Measurements from ENCODE around the gene FBXW7. TPM values are rescaled to one million over a fixed set of nuclear protein-coding genes. Genes with fewer than 3 reads are reported as not detected.

The FBXW7 gene
- total RNA-seq, 1 experiment from 2014 or later: 27.1 TPM

DNA sequence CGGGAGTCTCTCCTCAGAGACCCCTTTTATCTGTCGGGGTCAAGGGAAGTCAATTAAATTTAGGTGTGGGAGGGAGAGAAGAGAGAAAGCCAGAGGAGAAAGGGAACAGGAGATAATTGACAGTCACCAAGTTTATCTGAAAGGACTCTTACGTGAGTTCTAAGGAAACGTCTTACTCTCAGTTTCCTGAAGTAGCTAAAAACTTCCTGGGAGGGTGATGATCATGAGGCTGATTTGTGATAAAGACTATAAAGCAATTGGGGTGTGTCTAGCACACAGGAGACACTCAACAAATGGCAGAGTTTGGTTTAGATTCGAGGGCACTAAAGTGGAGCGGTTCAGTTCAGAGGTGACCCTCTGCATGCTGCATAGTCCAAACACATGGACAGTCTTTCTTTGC is 254.1 kb downstream of the FBXW7 start:
- no peak overlapping the region for H4K5ac ChIP-seq (ENCODE audit: insufficient read length, low read depth, low read length)
- H3K23ac ChIP-seq (ENCODE audit: insufficient read length, low read depth, low read length): no peak overlapping the region
- no peaks in the 10 kb centered on the region for H3K9me3 ChIP-seq (ENCODE audit: control insufficient read depth, low read depth, low read length)
- TF ChIP-seq, protein P1, sequence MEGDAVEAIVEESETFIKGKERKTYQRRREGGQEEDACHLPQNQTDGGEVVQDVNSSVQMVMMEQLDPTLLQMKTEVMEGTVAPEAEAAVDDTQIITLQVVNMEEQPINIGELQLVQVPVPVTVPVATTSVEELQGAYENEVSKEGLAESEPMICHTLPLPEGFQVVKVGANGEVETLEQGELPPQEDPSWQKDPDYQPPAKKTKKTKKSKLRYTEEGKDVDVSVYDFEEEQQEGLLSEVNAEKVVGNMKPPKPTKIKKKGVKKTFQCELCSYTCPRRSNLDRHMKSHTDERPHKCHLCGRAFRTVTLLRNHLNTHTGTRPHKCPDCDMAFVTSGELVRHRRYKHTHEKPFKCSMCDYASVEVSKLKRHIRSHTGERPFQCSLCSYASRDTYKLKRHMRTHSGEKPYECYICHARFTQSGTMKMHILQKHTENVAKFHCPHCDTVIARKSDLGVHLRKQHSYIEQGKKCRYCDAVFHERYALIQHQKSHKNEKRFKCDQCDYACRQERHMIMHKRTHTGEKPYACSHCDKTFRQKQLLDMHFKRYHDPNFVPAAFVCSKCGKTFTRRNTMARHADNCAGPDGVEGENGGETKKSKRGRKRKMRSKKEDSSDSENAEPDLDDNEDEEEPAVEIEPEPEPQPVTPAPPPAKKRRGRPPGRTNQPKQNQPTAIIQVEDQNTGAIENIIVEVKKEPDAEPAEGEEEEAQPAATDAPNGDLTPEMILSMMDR (conservative IDR thresholded peaks at IDR 0.05): no peak
- no peaks in the 10 kb centered on the region for H3K79me1 ChIP-seq (ENCODE audit: insufficient read depth, low read depth, low read length, poor library complexity, severe bottlenecking)
- no peak overlapping the region for H3K4ac ChIP-seq (ENCODE audit: low read depth, low read length)
- WGBS (ENCODE audit: extremely low coverage, insufficient read length, low lambda C conversion rate): no CpG with 5 or more reads among the region's 6 CpGs
- no peak overlapping the region for H4K91ac ChIP-seq (ENCODE audit: insufficient read length, low read depth, low read length)
- no peaks in the 10 kb centered on the region for H3K79me2 ChIP-seq (ENCODE audit: insufficient read depth, low read length)
- no peak overlapping the region for H2BK120ac ChIP-seq (ENCODE audit: low read depth, low read length, poor library complexity, severe bottlenecking)
- peaks cover 22 to 29% of the 10 kb centered on the region in 2 experiments for H3K4me1 Mint-ChIP-seq
- no peak overlapping the region for H2BK20ac ChIP-seq (ENCODE audit: low read depth, low read length, poor library complexity, severe bottlenecking)
- no peaks in the 10 kb centered on the region for H3K27me3 ChIP-seq (ENCODE audit: insufficient read depth, low read length)
- peaks cover 7% of the 10 kb centered on the region; the same call in 1 of the 2 replicates for H3K4me1 ChIP-seq (ENCODE audit: insufficient read depth, low read length)
- H2BK15ac ChIP-seq (ENCODE audit: low read depth, low read length): no peak overlapping the region
- no peak overlapping the region for H2AFZ ChIP-seq (ENCODE audit: low read length)
- H3K23me2 ChIP-seq (ENCODE audit: insufficient read length, low read depth, low read length, poor library complexity, severe bottlenecking): no peaks in the 10 kb centered on the region
- H4K20me1 ChIP-seq (ENCODE audit: control insufficient read depth, insufficient read depth, insufficient read length): no peaks in the 10 kb centered on the region
- H3K56ac ChIP-seq (ENCODE audit: insufficient read length, low read depth, low read length): no peak overlapping the region
- 0 out of 2 replicates have a peak, but pooled peaks cover 2% of the 10 kb centered on the region for H3K27me3 Mint-ChIP-seq (ENCODE audit: low read depth)
- no peak overlapping the region for H2AK5ac ChIP-seq (ENCODE audit: insufficient read length, low read length)
- no peak overlapping the region for H2BK5ac ChIP-seq (ENCODE audit: insufficient read length, low read length)
- H2BK12ac ChIP-seq (ENCODE audit: insufficient read length, low read depth, low read length): no peak overlapping the region
- H3T11ph ChIP-seq (ENCODE audit: low read length): no peak overlapping the region
- H3K9me3 Mint-ChIP-seq: no peaks in the 10 kb centered on the region
- no peak overlapping the region for H3K4me3 Mint-ChIP-seq
- H3K14ac ChIP-seq (ENCODE audit: insufficient read depth, low read length): no peak overlapping the region
- H3K36me3 Mint-ChIP-seq (ENCODE audit: insufficient read depth in 1 of 3, low read depth in 3 of 3): no peaks in the 10 kb centered on the region
- no peak overlapping the region for H3K18ac ChIP-seq (ENCODE audit: insufficient read length, low read depth, low read length)
- H3K9ac ChIP-seq (ENCODE audit: extremely low read depth, insufficient read length, low read length): no peak overlapping the region
- H3K27ac Mint-ChIP-seq: no peak overlapping the region
- H3K4me2 ChIP-seq (ENCODE audit: insufficient read depth, insufficient read length, low read length): no peak overlapping the region
- H4K8ac ChIP-seq (replicated peaks; ENCODE audit: insufficient read length, low read depth, low read length): no peak overlapping the region
- DNase-seq: no peak
- no peak overlapping the region for H3K27ac ChIP-seq (ENCODE audit: insufficient read length, low read depth, low read length)
